Peyer's patch (tissue), 4 donors: ENCODE measurements around the gene P4HB. TPM values are rescaled to one million over a fixed set of nuclear protein-coding genes. Genes with fewer than 3 reads are reported as not detected.

Experiments
- DNase-seq, 3 donors: peaks; one replicate each; pipeline ENCODE4 v3.0.0-alpha.2; 2017 to 2019
- H3K27ac ChIP-seq, 4 donors: fragments of 200-600 bp; sonication (generic); one replicate each; pipeline ENCODE4 v1.5.1; 2016 to 2019
- H3K27me3 ChIP-seq, 2 donors: fragments of 200-600 bp; sonication (generic); one replicate each; pipeline ENCODE4 v1.5.1; 2019
- H3K36me3 ChIP-seq, 3 donors: fragments of 200-600 bp; sonication (generic); one replicate each; pipeline ENCODE4 v1.5.1; 2016 to 2019
- H3K4me1 ChIP-seq, 4 donors: fragments of 200-600 bp; sonication (generic); one replicate each; pipeline ENCODE4 v1.5.1; 2016 to 2019
- H3K4me3 ChIP-seq, 4 donors: fragments of 200-600 bp; sonication (generic); 1 replicate in 3 of 4; 2 replicates in 1 of 4; pipeline ENCODE4 v1.5.1; 2016 to 2019; ENCODE audit warnings: mild to moderate bottlenecking in 1 of 4
- H3K9me3 ChIP-seq, 4 donors: fragments of 200-600 bp; sonication (generic); one replicate each; pipeline ENCODE4 v1.5.1; 2016 to 2019; ENCODE audit warnings: mild to moderate bottlenecking in 1 of 4
- CTCF ChIP-seq, 6 experiments: fragments of 450-650 bp in 4 of 6; fragments of 200-600 bp in 2 of 6; sonication (generic) in 1 of 6; IDR thresholded peaks; one replicate each; pipeline ENCODE4 v1.5.1; 2017 to 2019; ENCODE audit warnings: antibody characterized with exemption in 6 of 6, mild to moderate bottlenecking in 3 of 6, moderate library complexity in 1 of 6
- POLR2A ChIP-seq, 2 donors: fragments of 450-650 bp; IDR thresholded peaks; one replicate each; pipeline ENCODE4 v1.5.1; 2017; ENCODE audit warnings: antibody characterized with exemption in 2 of 2, mild to moderate bottlenecking in 2 of 2, moderate library complexity in 2 of 2
- total RNA-seq, 4 donors: library from RNA; depleted of rRNA; stranded (reverse); fragments of >200 nt; gene quantifications; one replicate each; pipeline ENCODE4 v1.1.0, GENCODE V29; 2016

Gene P4HB
- total RNA-seq, 4 donors from 2014 or later: 326 to 1,290 (median 1,196) TPM

DNA sequence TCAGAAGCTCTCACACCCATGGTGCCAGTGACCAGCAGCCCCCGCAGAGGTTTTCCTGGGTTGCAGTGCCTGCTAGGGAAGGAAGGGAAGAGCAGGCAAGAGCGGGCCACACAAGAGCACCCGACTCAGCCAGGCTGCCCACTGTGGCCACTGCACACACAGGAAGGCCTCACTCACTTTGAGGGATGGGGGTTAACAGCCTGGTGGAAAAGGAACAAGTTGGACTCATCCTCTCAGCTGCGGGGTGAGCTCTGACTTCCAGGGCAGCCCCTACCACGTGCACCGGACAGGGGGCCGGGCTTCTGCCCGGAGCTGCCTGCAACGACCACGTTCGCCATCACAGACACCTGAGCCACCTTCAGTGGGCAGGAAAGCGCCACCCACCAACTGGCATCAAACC is 8.1 kb downstream of the P4HB start:
- Histone ChIP-seq H3K9me3 (no peaks in the 10 kb centered on the region), H3K4me1 (peaks cover 0 to 23% (median 0%) of the 10 kb centered on the region in 4 donors), H3K27ac (no peak overlapping the region), H3K27me3 (no peaks in the 10 kb centered on the region), H3K4me3 (no peak overlapping the region), H3K36me3 (peaks cover 0 to 93% (median 0%) of the 10 kb centered on the region in 3 donors)
- no peak for DNase-seq
- TF ChIP-seq CTCF (IDR thresholded peaks at IDR 0.05): no peak
- TF ChIP-seq POLR2A (IDR thresholded peaks at IDR 0.05): no peak

GRCh38 chr17:81851423-81851822 is 8.9 kb downstream of the P4HB start:
- Histone ChIP-seq H3K4me3 (no peak overlapping the region), H3K4me1 (peaks cover 0 to 14% (median 0%) of the 10 kb centered on the region in 4 donors), H3K27ac (no peak overlapping the region), H3K27me3 (no peaks in the 10 kb centered on the region), H3K36me3 (peaks cover 0 to 95% (median 0%) of the 10 kb centered on the region in 3 donors), H3K9me3 (no peaks in the 10 kb centered on the region)
- no peak for DNase-seq
- TF ChIP-seq CTCF (IDR thresholded peaks at IDR 0.05) (no peak), POLR2A (IDR thresholded peaks at IDR 0.05) (no peak)

- no peak for TF ChIP-seq POLR2A (IDR thresholded peaks at IDR 0.05)
- Histone ChIP-seq H3K4me3 (no peak overlapping the region), H3K4me1 (no peaks in the 10 kb centered on the region), H3K9me3 (no peaks in the 10 kb centered on the region), H3K36me3 (peaks cover 0 to 99% (median 0%) of the 10 kb centered on the region in 3 donors), H3K27ac (no peak overlapping the region), H3K27me3 (no peaks in the 10 kb centered on the region)
- DNase-seq: no peak
These were observed 10.9 kb downstream of the P4HB start for GRCh38 chr17:81849457-81849856.

DNA sequence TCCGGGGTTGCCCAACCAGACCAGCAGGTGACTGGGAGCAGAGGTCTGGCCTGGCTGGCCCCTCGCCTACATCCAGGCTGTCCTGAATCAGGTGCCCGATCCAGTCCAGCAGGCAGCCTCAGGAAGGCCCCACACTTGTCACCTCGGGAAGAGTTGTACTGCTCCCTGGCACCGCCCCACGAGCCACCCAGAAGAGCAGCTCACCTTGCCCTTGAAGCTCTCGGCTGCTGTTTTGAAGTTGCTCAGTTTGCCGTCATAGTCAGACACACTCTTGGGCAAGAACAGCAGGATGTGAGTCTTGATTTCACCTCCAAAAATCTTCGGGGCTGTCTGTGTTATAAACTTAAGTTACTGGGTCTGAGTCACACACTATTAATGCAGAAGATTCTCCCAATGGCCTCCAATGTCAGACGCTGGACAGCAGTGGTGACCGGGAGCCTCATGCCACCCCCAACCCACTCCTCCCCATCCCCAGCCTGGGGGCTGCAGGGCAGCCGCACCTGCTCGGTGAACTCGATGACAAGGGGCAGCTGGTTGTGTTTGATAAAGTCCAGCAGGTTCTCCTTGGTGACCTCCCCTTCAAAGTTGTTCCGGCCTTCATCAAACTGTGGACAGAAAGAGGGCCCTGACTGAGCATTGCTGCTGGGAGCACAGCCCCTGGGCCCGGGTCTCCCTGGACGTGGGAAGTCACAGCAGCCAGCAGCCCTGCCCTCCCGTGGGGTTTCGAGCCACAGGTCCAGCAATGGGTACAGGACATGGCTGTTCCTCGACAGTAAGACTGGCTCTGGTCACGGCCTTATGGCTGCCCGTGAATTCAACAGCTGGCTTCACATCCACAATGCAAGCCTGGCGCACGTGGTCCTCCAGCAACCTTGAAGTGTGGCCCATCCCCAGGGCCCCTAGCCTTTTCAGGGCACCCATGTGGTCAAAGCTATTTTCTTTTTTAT is 13.3 kb downstream of the P4HB start:
- no peak overlapping the region for H3K27ac ChIP-seq
- H3K27me3 ChIP-seq: no peaks in the 10 kb centered on the region
- TF ChIP-seq CTCF (IDR thresholded peaks at IDR 0.05) (no peak), POLR2A (IDR thresholded peaks at IDR 0.05) (no peak)
- no peaks in the 10 kb centered on the region for H3K9me3 ChIP-seq
- no peak overlapping the region for H3K4me3 ChIP-seq
- peaks cover 0 to 96% (median 0%) of the 10 kb centered on the region in 3 donors for H3K36me3 ChIP-seq
- DNase-seq: no peak
- no peaks in the 10 kb centered on the region for H3K4me1 ChIP-seq

GRCh38 chr17:81845881-81846742 is 14.2 kb downstream of the P4HB start:
- TF ChIP-seq CTCF (IDR thresholded peaks at IDR 0.05): no peak
- TF ChIP-seq POLR2A (IDR thresholded peaks at IDR 0.05): no peak
- no peaks in the 10 kb centered on the region for H3K4me1 ChIP-seq
- H3K4me3 ChIP-seq: no peak overlapping the region
- DNase-seq: no peak
- H3K27me3 ChIP-seq: no peaks in the 10 kb centered on the region
- peaks cover 0 to 87% (median 0%) of the 10 kb centered on the region in 3 donors for H3K36me3 ChIP-seq
- no peaks in the 10 kb centered on the region for H3K9me3 ChIP-seq
- H3K27ac ChIP-seq: no peak overlapping the region
